H1 (cell line): Measurements from ENCODE around the gene MRS2.

Experiments
- JUN ChIP-seq: IDR thresholded peaks from 2 replicates; pipeline ENCODE4 v1.6.1; 2011; ENCODE audit warnings: low read depth, mild to moderate bottlenecking, improper control_type of control experiment, low read length
- JUND ChIP-seq: IDR thresholded peaks from 2 replicates; pipeline ENCODE4 v1.6.1; 2011; ENCODE audit warnings: mild to moderate bottlenecking, improper control_type of control experiment, low read length

DNA sequence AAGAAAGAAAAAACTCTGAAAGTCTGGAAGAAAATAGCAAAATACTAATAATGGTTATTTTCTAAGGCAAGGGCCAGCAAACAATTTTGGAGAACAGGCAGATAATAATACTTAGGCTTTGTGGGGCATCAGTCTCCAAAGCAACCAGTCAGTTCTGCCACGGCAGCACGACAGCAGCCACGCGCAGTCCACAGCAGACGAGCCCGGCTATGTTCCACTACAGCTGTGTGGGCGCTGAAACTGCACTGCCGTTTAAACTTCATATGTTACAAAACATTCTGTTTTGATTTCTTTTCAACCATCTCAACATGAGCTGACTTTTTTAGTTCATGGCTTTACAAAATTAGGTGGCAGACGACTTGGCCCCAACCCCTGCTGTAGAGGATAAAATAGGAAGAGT is 29.9 kb downstream of the MRS2 start:
- TF ChIP-seq JUND (no peak), JUN (no peak)
